ENCODE results near the gene CD300LD.

The CD300LD gene

DNA sequence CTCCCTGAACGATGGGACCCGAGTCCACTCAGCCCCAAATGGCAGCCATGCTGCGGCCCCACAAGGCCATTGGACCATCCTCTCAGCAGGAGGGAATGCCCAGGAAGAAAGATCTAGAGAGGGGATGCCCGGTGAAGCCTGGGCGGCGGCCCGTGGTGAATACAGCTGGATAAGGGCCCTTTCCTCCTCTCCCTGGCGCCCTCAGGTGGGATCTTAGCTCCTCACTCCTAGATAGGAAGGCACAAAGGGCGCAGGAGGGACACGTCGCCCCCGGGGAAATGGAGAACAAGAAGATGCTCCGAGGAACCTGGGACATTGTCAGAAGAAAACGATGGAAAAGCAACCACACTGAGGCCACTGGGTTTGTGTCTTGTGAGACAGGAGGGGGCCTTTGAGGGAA is 48.7 kb downstream of the CD300LD start:
- no peak for DNase-seq

DNA sequence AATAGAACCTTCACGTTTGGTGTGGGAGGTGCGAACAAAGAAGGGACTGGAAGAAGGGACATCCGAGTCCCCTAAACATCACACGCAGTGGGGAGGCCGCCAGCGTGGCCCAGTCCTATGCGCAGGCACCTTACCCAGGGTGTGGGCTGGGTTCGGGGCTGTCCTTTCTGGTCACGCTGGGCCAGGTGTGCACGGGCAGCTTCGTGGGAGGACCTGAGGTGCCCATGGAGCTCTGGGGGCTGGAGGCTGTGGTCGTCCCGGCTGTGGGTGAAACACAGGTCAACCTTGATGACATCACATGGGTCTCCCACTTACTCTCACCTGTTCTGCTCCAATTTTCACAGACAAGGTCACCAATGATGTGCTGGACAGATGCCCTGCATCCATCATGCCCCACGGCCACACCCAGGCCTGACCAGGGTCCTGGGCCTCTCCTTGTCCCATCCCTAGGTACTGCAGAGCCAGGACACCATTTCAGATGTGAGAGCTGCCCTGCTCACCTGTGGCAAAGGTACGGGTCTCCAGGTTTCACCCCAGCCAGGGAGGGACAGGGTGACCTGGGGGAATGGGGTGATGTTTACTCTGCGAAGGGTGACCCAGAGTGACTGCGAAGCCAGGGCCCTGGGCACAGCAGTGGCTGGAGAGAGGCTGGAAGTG is 49.2 kb downstream of the CD300LD start:
- DNase-seq = no peak

DNA sequence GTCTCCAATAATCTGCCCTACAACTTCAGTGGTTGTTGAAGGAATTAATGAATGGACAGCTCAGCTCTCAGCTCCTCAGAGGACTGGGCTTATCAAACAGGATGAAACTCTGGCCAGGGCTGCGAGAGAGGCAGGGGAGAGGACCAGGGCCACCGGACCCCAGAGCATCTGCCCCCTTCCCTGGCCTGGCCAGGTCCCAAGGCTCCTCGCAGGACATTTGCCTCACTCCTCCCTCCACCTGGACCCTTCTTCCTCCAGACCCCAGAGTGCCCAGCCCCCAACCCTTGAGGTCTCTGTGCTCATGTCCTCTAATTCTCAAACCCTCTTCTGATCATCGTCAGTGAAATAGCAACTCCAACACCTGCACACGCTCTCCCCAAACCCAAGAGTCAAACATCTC is 49.9 kb downstream of the CD300LD start:
- no peak for DNase-seq

DNA sequence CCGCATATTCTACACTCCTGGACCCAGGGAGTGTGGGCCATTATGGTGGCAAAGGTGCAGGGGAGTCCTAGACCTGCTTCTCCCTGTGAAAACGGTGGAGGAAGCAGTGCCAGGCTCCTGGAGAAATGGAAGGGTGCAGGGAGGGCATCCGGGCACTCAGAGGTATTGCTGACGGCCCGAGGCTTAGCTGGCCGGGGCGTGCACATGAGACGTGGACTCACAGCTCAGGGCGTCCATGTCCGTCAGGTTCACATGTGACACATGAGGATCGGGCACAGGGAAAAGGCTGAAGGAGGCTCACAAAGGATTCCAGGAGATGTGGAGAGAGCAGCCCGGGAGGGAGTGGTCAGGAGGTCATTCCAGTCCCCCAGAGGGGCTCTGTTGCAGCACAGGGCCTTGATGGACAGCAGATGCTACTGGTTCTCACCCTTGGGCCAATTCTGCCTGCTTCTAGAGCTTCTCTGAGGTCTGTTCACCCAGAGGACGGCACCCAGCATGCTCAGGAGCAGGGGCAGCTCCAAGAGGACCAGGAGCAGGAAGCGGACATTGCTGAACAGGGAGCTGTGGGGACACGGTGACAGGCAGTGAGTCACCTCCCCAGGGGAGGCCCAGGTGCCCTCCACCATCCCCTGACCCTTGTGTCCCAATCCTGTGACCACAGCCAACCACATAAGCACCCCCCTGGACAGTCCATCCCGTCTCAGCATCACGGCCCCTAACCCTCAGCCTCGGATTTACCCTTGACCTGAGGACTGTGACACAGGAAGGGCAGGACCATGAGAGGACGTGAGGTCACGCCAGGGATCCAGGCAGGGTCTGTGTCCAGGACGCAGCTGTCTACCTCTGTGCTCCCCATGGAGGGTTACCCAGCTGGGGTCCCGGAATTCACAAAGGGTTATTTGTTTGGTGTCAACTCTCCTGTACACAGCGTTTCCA is 50.6 kb downstream of the CD300LD start:
- no peak for DNase-seq

DNA sequence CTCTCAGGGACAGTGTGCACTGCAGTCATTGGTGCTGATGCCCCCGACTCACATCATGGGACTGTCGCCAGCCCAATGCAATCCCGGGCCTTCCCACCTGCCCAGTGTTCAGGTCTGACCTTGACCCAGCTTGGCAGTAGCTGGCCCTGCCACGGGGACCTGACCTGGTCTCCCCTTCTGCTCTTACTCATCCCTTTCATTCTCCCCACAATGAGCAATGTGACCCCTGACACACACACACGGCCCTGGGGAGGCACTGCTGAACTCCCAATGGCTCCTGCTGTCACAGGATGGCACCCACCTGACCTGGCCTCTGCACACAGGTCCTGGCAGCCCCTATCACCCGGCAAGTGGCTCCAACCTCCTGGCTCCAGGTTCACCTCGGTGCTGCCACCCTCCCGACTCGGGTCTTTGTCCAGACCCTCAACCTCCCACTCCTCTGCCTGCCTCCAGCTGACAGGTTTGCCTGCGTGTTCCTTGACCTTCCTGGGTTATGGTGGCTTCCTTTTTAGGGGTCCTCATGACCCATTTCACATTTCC is 52.7 kb downstream of the CD300LD start:
- no peak for DNase-seq

DNA sequence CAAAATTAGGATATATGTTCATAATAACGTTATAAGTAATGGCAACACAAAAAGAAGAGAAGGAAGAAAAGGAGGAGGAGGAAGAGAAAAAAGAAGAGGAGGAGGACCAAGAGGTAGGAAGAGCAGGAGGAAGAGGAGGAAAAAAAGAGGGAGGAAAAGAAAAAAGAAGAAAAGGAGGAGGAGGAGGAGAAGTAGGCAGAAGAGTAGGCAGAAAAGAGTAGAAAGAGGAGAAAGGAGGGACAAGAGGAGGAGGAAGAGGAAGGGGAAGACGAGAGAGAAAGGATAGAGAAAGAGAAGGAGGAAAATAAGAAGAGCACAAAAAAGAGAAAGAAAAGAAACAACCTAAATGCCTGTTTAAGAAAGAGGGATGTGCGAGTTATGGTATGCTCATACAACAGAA is 55.2 kb downstream of the CD300LD start:
- DNase-seq = no peak

DNA sequence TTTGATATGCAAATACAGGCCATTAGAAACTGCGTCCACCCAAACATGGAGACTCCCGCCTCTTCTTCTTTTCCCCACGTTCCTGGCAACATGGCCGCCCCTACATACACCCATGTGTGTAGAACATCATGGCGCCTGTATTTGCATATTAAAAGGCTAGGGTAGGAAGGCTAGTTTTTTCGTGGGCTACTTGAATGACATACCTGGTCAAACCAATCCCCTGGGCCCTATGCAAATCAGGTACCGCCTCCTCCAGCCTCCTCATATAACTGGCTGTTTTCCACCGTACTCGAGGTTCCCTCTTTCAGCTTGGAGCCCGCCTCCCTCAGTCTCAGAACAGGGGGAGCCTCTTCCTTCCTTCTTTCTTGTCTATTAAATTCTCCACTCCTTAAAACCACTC is 60.0 kb downstream of the CD300LD start:
- no peak for DNase-seq

DNA sequence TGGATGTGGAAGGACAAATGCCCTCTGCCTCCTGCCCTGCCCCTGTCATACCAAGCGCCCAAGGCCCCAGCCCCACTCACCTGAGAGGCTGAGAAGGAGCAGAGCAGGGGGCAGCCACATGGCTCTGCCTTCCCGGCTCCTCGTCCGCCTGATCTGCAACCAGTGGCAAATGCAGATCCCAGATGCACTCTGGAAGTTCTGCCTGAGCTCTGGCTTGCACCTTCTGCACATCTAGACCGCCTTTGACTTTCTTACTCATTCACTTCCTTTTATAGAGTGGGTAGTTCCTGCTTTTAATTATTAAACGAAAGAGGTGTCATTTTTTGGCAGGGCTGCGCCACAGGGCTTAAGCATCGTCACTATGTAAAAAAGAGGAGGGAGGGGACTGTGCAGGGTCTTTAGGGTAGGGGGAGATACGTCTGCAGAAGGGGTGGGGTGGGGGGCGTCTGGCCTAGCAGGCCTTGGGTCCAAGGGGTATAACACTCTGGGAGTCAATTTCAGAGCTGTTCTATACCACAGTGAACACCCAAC is 60.8 kb downstream of the CD300LD start, which contains the start of gene CD300LB:
Gene CD300LB (minus strand): TSS at position 245 of the 531 bp plus-strand sequence. CDS start 125 bp downstream, at position 120.
- no peak for DNase-seq

DNA sequence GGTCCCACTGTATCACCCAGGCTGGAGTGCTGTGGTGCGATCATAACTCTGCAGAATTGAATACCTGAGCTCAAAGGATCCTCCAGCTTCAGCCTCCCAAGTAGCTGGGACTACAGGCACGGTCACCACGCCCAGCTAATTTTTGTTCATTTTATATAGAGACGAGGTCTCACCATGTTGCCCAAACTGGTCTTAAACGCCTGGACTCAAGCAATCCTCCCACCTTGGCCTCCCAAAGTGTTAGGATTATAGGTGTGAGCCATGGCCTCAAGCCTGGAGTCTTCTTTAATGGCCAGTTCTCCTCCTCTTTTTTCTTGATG is 61.3 kb downstream of the CD300LD start:
- no peak for DNase-seq

Measured in NCI-H510A (cell line).